ENCODE results near the gene DAP. TPM values are rescaled to one million over a fixed set of nuclear protein-coding genes. Genes with fewer than 3 reads are reported as not detected.
A peak's percentile ranks its signal among the peaks of the same experiment; 100 is the strongest.

The DAP gene
- total and polyA plus RNA-seq, 10 of the 15 experiments (the other 5 are each of a cell fraction or from before 2014, with no cell fraction given): 12.9 to 130 (median 49.9) TPM

DNA sequence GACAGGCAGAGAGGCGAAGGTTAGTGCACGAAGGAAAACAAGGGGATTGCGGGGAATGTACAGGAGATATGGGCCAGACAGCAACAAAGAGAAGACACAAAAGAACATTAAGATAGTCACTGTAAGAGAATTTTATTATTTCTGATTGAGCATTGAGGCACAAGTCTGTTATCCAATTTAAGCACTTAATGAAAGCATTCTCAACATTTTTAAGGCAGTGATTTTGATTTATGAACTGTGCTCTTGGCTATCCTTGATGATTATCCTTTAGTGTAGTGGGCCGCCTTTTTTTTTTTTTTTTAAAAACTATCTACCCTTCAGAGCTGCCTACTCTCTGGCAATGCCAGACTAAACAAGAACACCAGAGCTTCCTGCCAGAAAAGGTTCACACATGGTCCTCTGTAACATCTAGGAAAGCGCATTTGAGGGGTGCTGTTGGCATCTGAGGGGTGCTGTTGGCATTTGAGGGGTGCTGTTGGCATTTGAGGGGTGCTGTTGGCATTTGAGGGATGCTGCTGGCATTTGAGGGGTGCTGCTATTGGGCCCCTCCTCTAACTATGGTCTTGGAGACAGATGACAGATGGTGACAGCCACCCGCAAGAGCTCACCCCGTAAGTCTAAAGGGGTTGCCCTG is 3.0 kb downstream of the DAP start:
- SMC1A ChIA-PET (ENCODE audit: uncharacterized antibody, unreplicated experiment): interaction anchor here (0.9 to 1.8 kb wide), 3 partner anchors 17 to 63 kb away, joined by 3 to 8 read pairs (median 5); no protein-coding TSS in a partner anchor
- TF ChIP-seq, protein P1, sequence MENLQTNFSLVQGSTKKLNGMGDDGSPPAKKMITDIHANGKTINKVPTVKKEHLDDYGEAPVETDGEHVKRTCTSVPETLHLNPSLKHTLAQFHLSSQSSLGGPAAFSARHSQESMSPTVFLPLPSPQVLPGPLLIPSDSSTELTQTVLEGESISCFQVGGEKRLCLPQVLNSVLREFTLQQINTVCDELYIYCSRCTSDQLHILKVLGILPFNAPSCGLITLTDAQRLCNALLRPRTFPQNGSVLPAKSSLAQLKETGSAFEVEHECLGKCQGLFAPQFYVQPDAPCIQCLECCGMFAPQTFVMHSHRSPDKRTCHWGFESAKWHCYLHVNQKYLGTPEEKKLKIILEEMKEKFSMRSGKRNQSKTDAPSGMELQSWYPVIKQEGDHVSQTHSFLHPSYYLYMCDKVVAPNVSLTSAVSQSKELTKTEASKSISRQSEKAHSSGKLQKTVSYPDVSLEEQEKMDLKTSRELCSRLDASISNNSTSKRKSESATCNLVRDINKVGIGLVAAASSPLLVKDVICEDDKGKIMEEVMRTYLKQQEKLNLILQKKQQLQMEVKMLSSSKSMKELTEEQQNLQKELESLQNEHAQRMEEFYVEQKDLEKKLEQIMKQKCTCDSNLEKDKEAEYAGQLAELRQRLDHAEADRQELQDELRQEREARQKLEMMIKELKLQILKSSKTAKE (IDR thresholded peaks at IDR 0.05; ENCODE audit: low read depth, poor library complexity, severe bottlenecking): no peak
- TF ChIP-seq RFX5 (IDR thresholded peaks at IDR 0.05; ENCODE audit: low read depth, low read length): peak; percentile 50; the same call in 1 of the 2 replicates
- Histone ChIP-seq H3K4me2 (ENCODE audit: control insufficient read depth, insufficient read depth) (peak overlapping the region; percentile 30), H3K27ac (ENCODE audit: control insufficient read depth, insufficient read depth) (no peak overlapping the region), H3K9me3 (replicated peaks; ENCODE audit: control insufficient read depth, insufficient read depth, low read length) (no peaks in the 10 kb centered on the region), H3K27me3 (replicated peaks in 1 of 2; ENCODE audit: control insufficient read depth in 2 of 2, insufficient read depth in 2 of 2, low read length in 1 of 2) (no peaks in the 10 kb centered on the region), H4K20me1 (ENCODE audit: control insufficient read depth, insufficient read depth) (no peaks in the 10 kb centered on the region; the same call in 1 of the 2 replicates), H3K4me3 (peak overlapping the region; percentile 91; the same call in 1 of the 2 replicates), H3K79me2 (ENCODE audit: control insufficient read depth, insufficient read depth, low read length) (peaks cover 76% of the 10 kb centered on the region), H2AFZ (ENCODE audit: control insufficient read depth, low read depth, low read length) (no peak overlapping the region), H3K4me1 (ENCODE audit: control insufficient read depth, insufficient read depth, low read length) (peaks cover 18% of the 10 kb centered on the region), H3K36me3 (ENCODE audit: control insufficient read depth in 2 of 2, insufficient read depth in 2 of 2, low read length in 1 of 2) (peaks cover 2 to 14% of the 10 kb centered on the region in 2 experiments), H3K9ac (ENCODE audit: control insufficient read depth, insufficient read depth, low read length) (no peak overlapping the region)
- DNase-seq (ENCODE audit: low read depth, low spot score): no peak
- intact Hi-C loops (cut with micrococcal nuclease; ENCODE audit: unreplicated experiment): loop anchor here (10.0 kb wide), 1 partner anchor 303 kb away; no protein-coding TSS in a partner anchor
- no TSS peak for BruUV-seq (replicated peaks)
- CTCF ChIA-PET: interaction anchor here (1.1 to 1.4 kb wide), 3 partner anchors 13 to 58 kb away, joined by 4 to 7 read pairs (median 4); no protein-coding TSS in a partner anchor
- no peak for FAIRE-seq
- in situ Hi-C loops (cut with MboI): no loop called here
- no peak for ATAC-seq
- POLR2A ChIA-PET: interaction anchor here (0.7 kb wide), 1 partner anchor 52 kb away, joined by 3 read pairs; no protein-coding TSS in a partner anchor
- RAD21 ChIA-PET (ENCODE audit: unreplicated experiment): interaction anchor here (3.1 kb wide), 1 partner anchor 56 kb away, joined by 12 read pairs; no protein-coding TSS in a partner anchor
- WGBS (ENCODE audit: insufficient coverage, insufficient replicate concordance, low lambda C conversion rate, missing lambda C conversion rate): 94% methylated on average over 7 of the region's 7 CpGs

Data from GM12878 (cell line).